ENCODE measurements around the gene SHLD2.
A peak's percentile ranks its signal among the peaks of the same experiment; 100 is the strongest.
"Not testable (repeated sequence)": the region's sequence is repeated elsewhere in the genome, so short reads cannot be mapped to it uniquely, and the experiment has no call there.

SHLD2 gene, protein sequence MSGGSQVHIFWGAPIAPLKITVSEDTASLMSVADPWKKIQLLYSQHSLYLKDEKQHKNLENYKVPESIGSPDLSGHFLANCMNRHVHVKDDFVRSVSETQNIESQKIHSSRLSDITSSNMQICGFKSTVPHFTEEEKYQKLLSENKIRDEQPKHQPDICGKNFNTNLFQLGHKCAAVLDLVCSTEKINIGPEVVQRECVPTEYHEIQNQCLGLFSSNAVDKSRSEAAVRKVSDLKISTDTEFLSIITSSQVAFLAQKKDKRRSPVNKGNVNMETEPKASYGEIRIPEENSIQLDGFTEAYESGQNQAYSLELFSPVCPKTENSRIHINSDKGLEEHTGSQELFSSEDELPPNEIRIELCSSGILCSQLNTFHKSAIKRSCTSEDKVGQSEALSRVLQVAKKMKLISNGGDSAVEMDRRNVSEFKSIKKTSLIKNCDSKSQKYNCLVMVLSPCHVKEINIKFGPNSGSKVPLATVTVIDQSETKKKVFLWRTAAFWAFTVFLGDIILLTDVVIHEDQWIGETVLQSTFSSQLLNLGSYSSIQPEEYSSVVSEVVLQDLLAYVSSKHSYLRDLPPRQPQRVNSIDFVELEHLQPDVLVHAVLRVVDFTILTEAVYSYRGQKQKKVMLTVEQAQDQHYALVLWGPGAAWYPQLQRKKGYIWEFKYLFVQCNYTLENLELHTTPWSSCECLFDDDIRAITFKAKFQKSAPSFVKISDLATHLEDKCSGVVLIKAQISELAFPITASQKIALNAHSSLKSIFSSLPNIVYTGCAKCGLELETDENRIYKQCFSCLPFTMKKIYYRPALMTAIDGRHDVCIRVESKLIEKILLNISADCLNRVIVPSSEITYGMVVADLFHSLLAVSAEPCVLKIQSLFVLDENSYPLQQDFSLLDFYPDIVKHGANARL

DNA sequence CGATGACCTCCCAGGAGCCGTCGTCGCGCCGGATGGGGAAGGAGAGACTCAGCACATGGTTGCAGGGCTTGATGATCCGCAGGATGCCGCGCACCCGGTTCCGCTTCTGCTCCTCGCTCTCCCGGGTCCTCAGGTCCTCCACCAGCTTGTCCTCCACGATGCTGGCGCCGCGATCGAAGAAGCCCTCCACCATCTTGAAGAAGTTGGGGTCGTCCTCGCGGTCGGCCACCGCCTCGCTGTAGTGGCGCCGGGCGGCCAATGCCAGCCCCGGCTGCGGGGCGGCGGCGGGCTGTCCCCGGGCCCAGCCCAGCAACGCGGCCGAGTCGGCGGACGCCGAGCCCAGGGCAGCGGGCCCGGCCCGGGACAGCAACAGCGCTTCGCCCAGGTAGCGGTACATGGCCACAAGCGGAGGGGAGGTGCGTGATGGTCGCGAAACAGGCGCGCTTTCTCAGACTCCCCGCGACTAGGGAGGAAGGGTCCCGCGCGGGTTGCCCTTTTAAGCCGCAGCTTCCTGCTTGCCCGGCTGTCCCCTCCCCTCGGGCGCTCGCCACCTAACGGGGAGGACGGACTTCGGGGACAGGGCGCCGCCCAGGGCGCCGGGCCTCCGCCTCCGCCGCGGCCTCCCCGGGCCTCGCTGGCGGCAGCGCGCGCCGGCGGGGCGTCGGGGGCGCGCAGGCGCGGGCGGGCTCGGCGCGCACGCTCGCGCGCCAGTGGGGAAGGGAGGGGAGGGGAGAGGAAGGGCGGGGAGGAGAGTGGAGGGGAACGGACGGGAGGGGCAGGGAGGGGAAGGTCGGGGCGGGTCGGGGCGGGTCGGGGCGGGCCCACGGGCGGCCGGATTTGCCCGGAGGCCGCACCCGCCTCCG, at the start of gene SHLD2, which contains the start of gene GLUD1:
Gene SHLD2, plus strand, starts transcription at position 834 of the 863 bp plus-strand sequence. CDS start 56,149 bp downstream, outside the sequence.
Gene GLUD1, minus strand, starts transcription at position 471 of the 863 bp plus-strand sequence. Its CDS starts 74 bp downstream, at position 397.
- DNase-seq (ENCODE audit: low read depth) = peak; percentile 85

DNA sequence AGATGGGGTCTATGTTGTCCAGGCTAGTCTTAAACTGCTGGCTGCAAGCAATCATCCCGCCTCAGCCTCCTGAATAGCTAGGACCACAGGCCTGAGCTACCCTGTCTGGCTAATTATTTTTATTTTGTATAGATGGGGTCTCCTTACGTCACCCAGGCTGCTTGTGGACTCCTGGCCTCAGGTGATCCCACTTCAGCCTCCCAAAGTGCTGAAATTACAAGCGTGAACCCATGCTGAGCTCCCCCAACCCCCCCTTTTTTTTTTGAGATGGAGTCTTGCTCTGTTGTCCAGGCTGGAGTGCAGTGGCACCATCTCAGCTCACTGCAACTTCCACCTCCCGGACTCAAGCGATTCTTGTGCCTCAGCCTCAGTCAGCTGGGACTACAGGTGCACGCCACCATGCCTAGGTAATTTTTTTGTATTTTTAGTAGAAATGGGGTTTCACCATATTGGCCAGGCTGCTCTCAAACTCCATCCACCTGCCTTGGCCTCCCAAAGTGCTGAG, 49.5 kb upstream of the SHLD2 start:
- no peak for DNase-seq (ENCODE audit: low read depth)

DNA sequence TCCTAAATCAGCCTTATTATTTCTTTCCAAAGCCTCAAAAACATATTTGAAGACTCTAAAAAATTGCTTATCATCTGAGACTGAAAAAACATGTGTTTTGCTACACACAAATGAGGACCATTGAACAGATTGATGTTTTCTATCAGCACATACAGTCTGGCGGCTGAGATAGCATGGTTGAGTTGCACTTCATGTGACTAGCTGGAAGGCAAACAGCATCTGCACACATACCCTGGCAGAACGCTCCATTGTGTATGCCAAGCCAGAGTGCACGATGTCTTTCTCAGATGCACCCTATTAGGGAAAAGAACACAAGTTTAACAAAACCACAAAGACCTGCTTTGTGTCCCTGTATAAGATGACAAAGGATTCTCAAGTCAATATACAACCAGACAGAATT, 41.9 kb upstream of the SHLD2 start:
- DNase-seq (ENCODE audit: low read depth) = no peak

DNA sequence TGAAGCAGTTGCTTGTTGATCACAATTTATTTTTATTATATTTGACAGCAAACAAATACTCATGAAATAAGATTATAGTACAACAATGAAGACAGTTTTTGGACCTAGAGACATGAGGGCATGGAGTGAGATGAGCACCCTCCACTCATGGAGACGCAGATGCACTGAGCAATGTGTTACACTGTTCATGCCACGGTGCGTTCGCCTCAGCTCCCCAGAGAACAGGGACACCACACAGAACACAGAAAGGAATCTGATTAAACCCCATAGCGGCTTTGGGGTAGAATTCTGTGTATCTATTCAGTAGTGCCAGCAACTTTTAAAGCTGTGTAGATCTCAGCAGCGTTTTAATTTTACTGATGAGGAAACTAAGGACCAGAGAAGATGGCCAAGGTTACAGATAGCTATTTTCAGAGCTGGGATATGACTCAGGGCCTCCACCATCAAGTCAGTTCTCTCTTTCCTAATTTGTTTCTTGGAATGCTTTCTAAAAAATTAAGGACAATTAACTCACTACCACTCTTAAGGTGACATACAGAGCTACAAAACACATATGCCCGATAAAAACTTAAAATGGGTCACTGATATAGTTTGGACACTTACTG, 41.3 kb upstream of the SHLD2 start:
- no peak for DNase-seq (ENCODE audit: low read depth)

DNA sequence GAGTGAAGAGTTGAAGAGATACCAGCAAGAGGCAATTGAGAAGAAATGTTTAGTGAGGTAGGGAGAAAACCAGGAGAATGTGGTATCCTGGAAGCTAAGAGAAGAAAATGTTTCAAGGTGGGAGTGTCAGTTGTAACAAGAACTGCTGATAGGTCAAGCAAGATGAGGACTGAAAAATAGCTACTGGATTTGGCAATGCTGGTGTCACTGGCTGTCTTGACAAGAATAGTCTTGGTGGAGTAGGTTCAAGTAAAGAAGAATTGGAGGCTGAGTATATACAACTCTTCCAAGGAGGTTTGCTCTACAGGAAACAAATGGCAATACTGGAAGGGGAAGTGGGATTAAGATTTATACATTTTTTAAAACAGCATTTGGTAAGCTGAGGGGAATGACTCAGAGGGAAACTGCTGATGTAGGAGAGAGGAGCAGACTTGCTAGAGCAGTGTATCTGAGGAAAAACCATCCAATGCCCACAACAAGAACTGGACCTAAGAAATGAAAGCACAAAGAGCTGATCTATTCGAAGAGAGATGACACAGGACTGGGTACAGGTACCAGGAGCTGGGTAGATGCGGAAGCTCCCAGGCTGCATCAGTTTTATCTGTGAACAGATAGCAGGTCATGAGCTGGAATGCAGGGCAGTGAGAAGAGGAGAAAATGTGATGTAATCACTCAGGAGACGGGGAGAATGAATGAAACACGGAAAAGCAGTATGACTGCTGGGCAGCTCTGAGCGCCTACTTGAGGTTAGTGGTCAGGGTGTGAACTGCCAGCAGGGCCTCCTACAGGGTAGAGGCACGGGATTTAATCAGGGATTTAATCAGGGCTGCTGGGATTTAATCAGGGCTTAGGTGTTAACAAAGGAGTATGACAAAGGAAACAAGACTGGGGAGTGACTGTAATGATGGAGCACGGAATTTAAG, 40.4 kb upstream of the SHLD2 start:
- DNase-seq (ENCODE audit: low read depth) = peak; percentile 87

DNA sequence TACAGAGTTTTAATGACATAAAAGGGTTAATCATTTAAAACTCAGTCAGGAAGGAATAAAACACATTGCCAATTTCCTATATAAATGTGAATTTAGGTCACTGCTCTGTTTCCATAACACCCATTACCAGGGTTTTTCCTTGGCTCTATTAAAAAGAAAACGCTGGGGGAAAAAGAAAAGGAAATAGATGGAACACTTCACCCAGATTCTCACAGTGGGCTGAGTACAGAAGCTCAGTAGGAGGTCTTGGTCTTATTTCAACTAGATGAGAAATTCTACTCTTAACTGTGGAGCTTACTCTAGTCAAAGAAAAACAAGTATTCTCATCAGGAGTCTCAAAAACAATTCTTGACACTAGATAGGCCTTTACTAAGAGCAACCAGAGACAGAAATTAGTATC, 36.8 kb upstream of the SHLD2 start:
- DNase-seq (ENCODE audit: low read depth) = no peak

DNA sequence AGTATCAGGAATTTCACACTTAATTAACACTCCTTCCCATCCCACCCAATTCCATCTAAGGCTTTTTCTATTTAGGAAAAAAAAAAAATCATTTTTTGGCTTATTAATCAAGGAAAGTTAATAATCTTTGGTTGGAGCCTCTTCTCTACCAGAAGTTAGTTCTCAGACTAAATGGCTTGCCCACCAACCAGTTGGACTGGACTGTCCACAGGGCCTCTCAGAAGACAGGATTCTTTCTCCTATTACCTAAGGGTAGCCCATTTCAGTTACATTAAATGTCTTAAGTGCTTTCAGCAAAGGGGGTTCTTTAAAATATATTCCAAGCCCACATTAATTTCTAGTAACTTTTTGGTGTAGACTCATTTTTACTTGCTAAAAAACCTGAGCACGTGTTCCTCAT, 35.6 kb upstream of the SHLD2 start:
- DNase-seq (ENCODE audit: low read depth) = no peak

DNA sequence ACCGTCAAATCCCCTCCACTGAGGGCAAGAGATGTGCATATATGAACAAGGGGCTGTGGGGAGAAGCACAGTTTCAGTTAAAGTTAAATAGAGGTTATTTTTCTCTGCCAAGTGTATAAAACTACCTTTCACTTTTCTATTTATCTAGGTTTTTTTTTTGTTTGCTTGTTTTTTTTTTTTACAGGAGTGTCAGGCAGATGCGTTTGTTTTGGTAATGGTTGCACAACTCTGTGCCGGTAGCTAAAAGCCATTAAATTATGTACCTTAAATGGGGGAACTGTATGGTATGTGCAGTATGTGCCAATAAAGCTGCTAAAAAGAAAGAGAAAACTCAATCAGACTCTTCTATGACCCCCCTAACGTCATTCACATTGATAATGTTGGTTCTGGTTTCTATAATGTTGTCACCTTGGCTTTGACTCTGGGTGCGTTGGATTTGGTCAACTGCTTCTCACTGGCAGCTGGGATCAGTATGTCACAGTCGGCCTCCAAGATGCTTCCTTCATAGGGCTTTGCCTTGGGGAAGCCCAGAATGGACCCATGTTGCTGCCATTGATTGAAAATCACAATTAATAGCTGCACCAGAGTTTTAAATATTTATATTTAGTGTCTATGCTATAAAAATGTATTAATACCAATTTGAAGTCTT, 34.6 kb upstream of the SHLD2 start:
- DNase-seq (ENCODE audit: low read depth) = no peak

DNA sequence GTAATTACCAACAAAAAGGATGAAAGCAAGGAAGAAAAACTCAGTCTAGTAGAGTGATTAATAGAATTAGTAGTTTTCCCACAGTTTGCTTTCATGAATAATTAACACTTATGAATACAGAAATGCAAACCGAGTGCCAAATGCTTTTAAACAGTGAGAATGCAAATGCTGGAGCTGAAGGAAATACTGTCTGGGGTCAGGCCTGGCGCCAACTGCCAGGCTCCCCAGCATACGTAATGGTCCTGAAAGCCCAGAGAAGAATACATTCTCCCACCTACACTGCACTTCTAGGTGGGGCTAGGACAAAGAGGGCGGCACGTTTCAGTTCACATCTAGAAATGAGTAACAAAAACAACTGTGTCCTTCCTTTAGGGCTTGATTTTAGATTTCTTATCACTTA, 30.4 kb upstream of the SHLD2 start:
- no peak for DNase-seq (ENCODE audit: low read depth)

DNA sequence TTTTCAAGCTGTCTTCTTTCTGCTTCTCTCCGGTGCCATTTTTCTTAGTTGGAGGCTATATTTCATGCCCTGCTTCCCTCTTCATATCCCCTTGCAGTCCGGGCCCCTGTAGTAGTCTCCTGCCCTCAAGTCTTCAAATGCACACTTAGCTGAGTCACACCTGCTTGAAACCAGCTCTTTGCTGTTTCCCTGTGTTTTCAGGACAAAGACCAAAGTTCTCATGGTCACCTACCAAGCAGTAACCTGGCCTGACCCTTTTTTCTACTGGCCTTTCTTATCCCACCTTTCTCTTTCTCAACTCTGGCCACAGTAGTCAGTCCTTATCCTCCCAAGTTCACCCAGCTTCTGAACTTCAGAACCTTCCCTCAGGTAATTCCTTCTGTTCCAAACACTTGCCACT, 28.8 kb upstream of the SHLD2 start:
- no peak for DNase-seq (ENCODE audit: low read depth)

DNA sequence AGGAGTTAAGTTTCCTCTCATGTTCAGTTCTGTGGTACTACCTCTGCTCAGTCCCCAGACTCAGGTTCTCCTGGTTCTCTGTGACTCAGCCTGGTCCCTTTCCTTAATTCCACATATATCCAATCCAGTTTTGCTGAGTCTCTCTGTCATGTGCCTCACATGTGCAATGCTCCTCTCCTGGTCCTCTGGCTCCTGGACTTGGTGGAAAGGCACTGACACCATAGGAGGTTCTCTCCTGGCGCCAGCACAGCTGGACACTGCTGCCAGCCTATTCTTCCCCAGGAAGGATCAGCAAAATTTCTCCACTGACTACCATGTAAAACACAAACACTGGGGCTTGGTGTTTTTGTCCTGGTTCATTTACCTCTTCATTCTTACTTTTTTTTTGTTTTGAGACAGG, 28.1 kb upstream of the SHLD2 start:
- no peak for DNase-seq (ENCODE audit: low read depth)

DNA sequence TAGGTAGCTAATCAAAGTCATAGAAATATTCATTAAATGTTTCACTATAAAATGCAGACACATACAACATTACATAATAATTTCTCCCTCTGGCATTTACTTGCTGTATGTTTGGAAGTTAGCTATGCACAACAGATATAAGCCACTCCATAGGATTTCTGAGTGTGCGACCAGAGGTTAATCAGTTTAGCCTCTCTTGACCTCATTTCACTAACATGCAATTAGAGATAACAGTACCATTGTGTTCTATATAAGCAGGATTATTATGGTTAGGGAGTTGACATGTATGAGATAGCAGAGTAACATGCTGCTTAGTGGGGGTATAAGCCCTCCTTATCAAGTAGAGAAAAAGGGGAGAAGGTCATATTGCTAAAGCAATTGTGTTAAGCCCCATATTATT, 26.7 kb upstream of the SHLD2 start:
- no peak for DNase-seq (ENCODE audit: low read depth)

DNA sequence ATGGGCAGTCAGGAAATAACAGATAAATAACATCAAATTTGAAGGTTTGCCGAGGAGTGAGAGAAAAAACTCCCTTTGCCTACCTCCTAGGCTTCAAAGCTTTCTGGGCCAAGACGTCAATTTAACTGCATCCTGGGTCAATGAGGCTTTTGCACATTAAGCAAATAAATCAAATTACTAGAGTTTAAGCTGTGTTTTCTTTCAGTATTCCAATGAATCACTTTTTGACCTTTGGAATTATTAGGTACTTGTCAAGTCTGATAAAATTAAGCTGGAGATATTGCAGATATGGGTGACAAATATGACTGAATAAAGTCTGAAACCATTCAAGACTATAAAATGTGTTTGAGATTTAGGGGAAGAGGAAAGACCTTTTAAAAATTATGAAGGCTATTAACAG, 22.6 kb upstream of the SHLD2 start:
- no peak for DNase-seq (ENCODE audit: low read depth)

DNA sequence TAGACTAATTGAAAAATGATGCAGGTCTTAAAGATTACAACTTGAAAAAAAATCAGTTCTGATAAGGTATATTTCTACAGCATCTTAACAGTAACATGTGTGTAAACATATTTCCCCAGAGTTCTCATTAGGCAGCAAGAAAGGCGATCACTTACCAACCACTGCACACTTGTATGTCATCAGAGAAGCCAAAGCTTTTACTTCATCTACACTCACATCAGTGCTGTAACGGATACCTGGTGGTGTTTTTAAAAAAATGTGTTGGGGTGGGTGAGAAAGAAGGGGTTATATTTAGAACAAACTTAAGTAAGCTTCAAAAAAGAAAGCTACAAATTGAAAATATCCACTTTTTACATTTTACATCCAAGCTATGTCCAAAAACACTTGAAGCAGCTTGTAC, 18.6 kb upstream of the SHLD2 start:
- not testable (repeated sequence) for DNase-seq (ENCODE audit: low read depth)

DNA sequence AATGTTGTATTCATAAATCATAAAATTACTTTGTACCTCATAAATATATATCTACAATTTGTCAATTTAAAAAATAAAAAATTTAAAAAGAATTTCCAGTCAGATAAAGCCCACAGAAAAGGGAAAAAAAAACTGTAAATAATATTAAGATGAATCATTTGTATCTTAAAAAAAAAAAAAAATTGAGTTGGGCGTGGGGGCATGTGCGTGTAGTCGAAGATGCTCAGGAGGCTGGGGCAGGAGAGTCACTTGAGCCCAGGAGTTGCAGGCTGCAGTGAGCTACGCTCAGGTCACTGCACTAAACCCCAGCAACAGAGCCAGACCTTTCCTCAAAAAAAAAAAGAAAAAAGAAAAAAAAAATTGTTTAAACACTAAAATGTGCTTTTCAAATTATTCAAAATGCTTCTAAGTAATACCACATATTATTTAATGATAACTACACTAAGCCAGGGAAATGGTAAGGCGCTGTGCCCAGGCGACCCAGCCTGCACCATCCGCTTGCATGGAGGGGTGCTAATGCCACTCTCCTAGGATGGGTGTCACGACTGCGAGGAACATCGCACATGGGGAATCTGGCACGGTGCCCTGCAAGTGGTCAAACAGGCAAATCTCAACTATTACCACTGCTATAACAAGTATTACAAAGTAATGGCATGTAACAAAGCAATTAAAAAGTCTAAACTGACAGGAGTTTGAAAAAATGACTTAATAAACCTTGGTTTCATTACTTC, 15.7 kb upstream of the SHLD2 start:
- no peak for DNase-seq (ENCODE audit: low read depth)

DNA sequence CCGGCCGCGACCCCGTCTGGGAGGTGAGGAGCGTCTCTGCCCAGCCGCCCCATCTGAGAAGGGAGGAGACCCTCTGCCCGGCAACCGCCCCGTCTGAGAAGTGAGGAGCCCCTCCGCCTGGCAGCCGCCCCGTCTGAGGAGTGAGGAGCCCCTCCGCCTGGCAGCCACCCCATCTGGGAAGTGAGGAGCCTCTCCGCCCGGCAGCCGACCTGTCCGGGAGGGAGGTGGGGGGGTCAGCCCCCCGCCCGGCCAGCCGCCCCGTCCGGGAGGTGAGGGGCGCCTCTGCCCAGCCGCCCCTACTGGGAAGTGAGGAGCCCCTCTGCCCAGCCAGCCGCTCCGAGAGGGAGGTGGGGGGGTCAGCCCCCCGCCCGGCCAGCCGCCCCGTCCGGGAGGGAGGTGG, 14.4 kb upstream of the SHLD2 start:
- DNase-seq (ENCODE audit: low read depth) = not testable (repeated sequence)

DNA sequence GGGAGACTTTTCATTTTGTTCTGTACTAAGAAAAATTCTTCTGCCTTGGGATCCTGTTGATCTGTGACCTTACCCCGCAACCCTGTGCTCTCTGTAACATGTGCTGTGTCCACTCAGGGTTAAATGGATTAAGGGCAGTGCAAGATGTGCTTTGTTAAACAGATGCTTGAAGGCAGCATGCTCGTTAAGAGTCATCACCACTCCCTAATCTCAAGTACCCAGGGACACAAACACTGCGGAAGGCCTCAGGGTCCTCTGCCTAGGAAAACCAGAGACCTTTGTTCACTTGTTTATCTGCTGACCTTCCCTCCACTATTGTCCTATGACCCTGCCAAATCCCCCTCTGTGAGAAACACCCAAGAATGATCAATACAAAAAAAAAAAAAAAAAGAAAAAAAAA, 13.4 kb upstream of the SHLD2 start:
- DNase-seq (ENCODE audit: low read depth) = not testable (repeated sequence)

DNA sequence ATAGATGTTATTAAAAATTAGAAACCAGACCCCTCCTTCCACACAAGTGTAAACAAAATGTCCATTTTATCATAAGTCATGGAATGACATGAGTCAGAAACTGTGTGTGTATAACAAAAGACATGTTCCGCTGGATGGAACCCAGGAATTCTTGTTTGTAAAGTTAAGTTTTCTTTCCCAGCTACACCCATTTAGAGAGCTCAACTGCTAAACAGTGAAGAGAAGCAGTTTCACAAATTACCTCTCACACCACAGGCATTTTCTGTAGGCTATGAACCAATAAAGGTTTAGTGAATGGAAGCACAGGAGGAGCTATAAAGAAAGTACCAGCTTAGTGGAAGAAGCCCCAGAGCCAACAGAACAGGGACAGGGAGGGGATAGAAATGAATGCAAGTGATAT, 12.8 kb upstream of the SHLD2 start:
- peak; percentile 76 for DNase-seq (ENCODE audit: low read depth)
